ENCODE data around the gene ARIH2.

DNA sequence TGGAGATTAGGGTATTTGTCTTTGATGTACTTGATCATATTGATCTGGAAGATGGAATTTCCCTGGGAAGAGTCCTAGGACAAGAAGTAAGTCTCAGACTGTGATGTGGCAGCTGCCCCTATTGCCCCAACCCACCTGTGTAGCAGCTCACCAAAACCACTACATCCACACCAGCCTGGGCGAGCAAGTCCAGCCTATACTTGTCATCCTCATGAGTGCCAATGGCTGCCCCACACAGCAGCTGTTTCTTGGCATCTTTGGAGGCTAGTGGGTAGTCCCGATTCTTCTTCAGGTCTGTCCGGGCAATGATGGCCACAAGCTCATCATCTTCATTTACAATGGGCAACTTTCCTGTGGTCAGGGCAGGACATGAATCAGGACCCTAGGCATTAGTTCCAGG lies 107.9 kb downstream of the ARIH2 start:
- TF ChIP-seq, protein P1, sequence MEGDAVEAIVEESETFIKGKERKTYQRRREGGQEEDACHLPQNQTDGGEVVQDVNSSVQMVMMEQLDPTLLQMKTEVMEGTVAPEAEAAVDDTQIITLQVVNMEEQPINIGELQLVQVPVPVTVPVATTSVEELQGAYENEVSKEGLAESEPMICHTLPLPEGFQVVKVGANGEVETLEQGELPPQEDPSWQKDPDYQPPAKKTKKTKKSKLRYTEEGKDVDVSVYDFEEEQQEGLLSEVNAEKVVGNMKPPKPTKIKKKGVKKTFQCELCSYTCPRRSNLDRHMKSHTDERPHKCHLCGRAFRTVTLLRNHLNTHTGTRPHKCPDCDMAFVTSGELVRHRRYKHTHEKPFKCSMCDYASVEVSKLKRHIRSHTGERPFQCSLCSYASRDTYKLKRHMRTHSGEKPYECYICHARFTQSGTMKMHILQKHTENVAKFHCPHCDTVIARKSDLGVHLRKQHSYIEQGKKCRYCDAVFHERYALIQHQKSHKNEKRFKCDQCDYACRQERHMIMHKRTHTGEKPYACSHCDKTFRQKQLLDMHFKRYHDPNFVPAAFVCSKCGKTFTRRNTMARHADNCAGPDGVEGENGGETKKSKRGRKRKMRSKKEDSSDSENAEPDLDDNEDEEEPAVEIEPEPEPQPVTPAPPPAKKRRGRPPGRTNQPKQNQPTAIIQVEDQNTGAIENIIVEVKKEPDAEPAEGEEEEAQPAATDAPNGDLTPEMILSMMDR (IDR thresholded peaks at IDR 0.05) = no peak
- no peak for TF ChIP-seq POLR2A (IDR thresholded peaks at IDR 0.05)
